HG02870 (cell line): Measurements from ENCODE around the gene WNT4.

Experiments
- ATAC-seq: cut with Tn5 transposase; IDR thresholded peaks from one replicate; pipeline ENCODE4 v1.9.1; 2021; ENCODE audit warnings: mild to moderate bottlenecking, moderate library complexity; ENCODE audit not compliant: unreplicated experiment

WNT4 gene

DNA sequence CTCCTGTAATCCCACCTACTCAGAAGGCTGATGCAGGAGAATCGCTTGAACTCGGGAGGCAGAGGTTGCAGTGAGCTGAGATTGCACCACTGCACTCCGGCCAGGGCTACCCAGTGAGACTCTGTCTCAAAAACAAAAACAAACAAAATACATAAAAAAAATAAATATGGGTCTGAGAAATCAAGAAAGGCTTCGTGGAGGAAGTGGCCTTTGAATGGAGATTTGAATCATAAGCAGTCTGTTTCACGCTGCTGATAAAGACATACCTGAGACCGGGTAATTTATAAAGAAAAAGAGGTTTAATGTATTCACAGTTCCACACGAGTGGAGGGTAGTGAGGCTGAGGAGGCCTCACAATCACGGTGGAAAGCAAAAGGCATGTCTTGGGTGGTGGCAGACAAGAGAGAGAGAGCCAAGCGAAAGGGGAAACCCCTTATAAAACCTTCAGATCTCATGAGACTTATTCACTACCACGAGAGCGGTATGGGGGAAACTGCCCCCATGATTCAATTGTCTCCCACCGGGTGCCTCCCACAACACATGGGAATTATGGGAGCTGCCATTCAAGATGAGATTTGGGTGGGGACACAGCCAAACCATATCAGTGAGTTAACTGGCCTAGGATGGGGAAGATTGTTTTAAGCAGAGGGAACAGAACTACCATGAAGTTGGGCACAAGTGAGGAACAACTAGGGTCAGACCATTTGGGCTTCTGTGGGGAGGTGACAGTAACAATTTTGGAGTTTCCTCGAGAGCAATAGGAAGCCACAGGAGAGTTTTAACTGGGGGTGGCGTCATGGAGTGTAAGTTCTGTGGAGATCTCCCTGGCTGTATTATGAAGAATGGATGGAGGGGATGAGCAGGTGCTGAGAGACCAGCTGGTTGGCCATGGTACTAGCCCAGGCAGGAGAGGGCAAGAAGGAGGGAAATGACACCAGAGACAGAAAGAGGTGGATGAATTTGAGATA lies 22.2 kb upstream of the WNT4 start:
- ATAC-seq: no peak

DNA sequence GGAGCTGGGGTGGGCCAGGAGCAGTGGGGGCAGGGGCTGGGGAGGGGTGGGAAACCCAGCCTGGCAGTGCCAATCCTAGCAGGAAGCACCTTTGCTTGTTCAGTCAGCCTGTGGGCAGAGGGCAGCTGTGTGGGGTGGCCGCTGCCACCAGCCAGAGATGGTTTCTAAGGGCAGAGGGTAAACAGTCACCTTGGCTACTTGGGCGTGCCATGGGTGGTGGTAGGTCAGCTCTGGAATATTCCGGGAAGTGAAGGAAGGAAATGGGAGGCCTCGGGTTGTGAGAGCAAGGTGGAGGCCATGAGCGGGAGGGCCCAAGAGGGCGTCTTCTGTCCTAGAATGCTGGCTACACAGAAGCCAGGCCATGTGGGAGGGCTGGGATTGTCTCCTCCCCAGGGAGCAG lies 20.7 kb upstream of the WNT4 start:
- no peak for ATAC-seq

DNA sequence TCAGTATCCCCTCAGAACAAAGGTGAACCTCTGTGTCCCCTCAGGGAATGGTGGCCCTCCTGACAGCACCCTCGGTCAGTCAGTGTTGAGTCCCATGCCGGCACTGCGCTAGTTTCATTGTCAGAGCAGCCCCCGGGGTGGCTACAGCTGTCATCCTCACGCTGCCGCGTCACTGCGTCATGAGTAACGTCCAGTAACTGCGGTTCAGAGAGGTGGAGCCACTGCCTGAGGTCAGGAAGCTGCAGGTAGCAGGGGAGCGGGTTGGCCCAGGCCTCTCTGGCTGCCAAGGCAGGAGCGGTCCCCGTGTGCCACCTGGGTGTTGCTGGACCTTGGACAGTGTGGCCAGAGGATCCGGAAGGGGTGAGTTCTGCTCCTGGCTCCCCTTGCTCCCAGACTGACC lies 20.2 kb upstream of the WNT4 start:
- no peak for ATAC-seq

DNA sequence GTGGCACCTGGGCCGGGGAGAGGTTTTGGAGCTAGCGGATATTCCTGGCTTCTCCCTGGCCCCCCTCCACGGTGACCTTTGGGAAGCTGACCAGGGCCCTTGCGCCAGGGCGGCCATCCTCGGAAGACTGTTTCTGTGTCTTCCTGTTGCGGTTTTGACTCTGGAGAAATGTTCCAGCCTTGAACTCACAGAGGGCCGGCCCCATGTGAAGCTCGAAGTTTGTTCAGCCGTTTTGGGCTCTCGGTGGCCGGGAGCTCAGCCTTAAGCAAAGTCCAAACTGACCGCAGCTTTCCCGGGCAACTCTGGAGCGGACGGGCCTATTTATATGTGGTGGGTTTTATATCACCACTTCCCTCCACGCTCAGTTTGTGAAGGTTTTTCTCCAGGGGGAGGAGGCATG lies 17.0 kb upstream of the WNT4 start:
- ATAC-seq: no peak

DNA sequence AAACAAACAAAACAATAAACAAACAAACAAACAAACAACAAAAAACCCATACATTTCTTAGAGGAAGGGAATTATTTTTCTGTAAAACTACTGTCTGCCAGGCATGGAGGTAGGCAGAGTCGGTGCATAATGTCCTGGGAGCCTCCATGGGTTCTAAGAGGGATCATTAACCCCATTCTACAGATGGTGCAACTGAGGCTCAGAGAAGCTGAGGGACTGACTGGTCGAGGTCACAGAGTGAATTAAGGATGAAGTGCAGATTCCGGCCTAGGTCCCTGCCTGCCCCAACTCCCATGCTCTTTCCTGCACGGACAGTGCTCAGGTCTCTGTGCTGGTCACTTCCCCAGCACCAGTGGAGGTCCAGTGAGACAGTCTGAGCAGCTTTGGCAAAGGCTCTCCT lies 15.8 kb upstream of the WNT4 start:
- no peak for ATAC-seq

DNA sequence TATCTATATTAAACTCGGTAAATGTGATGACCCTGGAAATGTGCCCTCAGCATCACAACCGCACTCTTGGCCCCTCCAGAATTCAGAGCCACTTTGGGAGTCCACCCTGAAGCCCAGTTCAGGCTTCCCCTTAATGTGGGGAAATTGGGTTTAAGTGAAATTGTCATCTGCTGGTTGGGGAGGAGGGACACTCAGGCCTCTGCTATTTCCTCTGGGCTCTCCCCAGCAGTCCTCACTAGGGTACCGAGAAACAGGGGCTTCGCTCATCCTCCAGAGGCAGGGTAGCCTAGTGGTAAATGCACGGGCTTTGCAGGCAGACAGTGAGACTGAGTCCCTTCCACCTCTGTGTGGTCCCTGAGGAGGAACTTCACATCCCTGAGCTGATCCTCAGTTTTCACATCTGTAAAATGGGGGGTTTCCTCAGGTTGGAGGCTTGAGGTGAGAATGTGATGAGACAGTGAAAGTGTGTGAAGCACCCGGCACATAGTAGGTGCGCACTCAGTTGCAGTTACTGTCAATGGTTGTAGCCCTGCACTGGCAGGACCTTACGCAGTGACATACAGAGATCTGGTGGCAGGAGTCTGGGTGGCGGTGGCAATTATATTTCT lies 14.6 kb upstream of the WNT4 start:
- no peak for ATAC-seq

DNA sequence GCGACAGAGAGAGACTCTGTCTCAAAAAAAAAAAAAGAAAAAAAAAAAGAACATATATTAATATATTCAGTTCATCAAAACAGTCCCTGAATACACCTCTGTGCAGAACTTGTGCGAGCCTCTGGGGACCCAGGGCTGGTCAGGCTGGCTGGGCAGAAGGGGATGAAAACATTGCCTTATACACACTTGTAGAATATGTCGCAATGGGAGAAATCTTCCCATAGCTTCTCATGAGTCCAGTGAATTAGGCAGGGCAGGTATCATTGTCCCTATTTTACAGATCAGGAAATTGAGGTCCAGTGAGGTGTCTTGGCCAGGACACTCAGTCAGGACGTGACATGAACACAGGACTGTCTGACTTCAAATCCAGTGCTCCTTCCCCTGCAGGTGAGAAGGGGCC lies 12.6 kb upstream of the WNT4 start:
- no peak for ATAC-seq

DNA sequence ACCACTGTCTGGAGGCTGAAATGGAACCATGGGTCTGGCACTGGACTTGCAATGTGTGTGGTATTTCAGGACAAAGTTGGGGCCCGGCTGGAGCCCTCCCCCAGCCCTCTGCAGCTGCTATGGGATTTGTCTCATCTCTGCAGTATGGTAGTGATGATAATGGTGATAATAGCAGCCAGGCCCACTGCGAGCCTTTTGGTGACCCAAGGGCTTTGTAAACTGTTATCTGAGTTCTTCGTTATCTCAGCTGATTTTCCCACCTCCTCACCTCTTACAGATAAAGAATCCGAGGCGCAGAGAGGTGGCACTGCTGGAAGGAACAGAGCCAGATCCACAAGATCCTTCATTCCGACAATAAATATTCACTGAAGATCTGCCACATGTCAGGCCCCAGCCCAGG lies 11.7 kb upstream of the WNT4 start:
- no peak for ATAC-seq

DNA sequence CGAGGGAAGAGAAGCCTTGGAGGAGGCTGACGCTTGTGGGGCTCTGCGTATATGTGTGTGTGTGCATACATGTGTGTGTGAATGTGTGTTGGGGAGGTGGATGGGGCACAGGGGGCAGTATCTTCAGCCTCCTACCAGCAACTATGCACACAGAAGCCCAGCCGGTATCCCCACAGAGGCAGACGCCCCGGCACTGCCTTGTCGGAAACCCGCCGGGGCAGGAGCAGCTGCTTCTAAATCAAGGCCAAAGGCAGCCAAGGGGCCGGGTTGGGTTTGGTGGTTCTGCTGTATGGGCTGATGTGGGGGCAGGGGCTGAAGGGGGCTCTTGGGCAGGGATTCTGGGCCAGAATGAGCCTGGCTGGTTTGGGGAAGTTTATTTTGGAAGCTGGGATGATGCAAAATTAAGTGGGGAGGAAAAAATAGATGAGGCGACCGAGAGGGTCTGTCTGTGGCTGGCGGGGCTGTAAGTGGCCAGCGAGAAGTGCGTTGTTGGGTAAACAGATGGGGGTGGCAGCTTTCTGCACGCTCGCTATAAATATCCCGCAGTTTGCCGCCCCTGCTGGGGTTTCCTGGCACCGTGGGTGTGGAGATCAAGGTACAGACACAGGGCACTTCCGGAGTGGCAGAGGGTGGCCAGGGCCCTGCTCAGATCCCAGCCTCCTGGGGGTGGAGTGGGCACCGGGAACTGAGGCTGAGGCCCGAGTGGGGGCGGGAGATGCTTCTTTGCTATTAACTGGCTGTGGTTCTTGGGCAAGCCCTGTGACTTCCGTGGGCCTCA lies 11.0 kb upstream of the WNT4 start:
- ATAC-seq: no peak

DNA sequence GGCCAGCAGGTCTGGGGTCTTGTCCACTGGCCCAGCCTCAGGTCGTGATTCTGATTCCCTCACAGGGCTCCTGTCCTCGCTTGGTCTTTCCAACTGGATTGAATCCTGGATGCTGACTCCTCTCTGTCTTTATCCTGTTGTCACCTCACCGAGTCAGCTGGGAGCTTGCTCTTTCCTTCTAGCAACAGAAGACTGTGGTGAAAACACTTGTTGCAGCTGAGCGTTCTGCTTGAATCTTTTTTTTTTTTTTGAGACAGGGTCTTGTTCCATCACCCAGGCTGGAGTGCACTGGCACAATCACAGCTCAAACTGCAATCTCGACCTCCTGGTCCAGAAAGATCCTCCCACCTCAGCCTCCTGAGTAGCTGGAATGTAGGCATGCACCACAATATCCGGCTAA lies 8.0 kb upstream of the WNT4 start:
- no peak for ATAC-seq

DNA sequence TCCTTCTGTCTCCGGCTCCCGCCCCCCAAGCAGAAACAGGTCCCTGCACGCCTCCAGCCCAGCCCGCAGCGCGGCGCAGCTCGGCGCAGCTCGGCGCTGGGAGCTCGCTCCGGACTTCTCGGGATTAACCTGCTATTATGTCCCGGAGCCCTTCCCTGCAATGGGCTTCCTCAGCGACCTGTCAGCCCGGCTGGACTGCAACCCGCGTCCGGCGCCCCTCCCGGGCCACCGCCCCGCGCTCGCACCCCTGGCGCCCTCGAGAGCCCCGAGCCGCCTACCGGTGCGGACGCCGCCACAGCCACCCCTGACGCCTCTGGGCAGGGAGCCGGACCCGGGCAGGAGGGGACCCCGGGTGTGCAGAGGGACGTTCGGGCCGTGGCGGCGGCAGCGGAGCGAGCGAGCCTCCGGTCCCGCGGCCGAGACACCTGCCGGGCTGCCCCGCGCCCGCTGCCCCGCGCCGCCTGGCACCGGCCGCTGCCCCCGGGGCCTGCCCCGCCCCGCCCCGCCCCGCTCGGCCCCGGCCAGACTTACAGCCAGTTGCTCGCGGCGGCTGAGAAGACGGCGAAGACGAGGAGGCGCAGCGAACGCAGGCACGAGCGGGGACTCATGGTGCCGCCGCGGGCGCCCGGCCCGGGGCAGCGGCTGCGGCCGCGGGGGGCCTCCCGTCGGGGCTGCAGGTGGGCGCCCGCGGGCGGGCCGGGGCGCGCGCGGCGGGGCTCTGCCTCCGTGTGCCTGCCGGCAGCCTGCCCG lies 407 bp downstream of the WNT4 start:
- no peak for ATAC-seq

DNA sequence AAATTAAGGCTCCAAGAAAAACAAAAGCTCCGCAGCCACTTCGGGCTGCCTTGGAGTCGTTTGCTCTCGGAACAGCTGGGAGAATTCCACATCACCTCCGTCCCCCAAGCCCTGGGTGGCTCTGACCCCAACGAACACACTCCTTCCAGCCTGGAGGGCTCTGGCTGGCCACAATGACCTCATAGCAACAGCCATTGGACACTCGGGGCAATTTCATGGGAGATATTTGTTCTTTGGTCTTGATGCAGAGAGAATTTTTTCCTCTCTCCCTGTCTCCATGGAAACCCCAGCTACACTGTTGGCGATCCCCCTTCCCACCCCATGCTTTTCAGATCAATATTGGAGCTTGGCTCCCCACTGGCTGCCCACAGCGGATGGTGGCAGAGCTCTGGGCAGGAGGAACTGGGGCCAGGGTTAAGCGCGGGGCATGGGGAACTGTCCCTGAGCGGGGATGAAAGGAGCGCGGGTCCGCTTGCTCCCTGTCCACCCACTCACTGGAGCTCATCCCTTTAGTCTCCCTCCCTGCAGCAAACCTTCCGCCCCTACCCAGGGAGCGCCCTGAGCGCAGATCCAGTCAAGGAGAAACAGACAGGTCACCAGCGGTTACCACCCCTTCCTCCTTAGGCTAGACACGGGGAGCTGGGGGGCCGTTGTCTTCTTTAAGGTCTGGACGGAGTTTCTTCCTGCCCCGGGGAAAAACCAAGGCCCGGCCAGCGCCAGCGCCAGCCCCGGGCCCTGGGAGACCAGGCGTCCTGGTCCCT lies 1.2 kb downstream of the WNT4 start:
- ATAC-seq: no peak

DNA sequence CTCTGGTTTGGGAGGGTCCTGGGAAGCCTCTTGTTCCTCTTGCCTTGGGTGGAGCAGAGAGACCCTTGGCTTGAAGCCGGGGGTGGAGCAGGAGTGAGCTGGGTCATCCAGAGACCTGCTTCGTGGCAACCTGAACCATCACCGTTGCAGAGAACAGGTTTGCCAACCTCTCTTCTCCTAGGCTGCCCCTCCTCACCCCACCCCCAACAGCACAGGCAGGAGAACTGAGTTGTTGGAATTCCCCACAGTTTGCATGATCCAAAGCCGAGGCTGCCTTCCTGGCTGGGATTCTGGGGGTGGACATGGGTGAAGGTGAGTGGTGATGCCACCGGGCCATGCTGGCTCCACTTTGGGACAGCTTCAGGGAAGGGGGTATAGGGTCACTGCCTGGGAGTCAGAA lies 2.2 kb downstream of the WNT4 start:
- ATAC-seq: no peak

DNA sequence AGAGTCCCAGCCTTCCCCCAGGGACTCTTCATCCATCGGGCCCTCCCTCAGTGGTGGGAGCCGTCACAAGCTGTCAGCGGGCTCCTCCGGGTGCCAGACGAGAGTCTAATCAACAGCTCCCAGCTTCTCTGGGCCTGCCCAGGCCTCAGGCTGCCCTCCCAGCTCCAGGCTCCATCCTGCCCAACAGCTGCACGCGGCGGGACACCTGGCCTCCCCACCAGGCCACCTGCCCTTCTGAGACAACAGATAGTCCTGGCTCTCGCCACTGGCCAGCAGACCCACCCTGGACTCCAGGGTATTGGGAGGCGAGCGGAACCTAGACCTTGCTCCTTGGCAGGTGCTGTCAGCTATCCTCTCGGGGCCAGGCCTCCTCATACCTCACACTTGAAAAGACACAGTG lies 3.1 kb downstream of the WNT4 start:
- no peak for ATAC-seq

DNA sequence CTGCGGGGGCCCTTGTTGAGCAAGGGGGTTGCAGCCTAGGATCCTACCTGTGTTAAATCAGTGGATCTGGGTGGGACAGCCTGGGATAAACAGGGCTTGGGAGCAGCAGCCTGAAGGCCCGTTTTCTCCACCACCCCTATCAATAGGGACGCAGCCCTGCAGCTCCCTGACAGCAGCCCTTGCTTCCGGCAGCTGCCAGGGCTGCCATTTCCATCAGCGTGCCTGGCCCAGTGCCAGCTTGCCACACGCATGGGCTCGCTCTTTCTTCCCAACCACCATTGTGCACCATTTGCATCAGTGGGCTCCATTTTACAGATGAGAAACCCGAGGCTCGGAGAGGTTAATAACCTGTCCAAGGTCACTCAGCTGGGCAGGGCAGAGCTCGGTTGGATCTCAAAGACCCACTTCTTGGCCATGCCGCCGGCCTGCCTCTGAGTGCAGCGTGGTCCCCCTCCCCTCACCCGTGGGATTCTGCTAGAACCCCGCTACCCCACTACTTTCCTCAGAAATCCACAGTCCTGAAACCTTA lies 3.8 kb downstream of the WNT4 start:
- no peak for ATAC-seq

DNA sequence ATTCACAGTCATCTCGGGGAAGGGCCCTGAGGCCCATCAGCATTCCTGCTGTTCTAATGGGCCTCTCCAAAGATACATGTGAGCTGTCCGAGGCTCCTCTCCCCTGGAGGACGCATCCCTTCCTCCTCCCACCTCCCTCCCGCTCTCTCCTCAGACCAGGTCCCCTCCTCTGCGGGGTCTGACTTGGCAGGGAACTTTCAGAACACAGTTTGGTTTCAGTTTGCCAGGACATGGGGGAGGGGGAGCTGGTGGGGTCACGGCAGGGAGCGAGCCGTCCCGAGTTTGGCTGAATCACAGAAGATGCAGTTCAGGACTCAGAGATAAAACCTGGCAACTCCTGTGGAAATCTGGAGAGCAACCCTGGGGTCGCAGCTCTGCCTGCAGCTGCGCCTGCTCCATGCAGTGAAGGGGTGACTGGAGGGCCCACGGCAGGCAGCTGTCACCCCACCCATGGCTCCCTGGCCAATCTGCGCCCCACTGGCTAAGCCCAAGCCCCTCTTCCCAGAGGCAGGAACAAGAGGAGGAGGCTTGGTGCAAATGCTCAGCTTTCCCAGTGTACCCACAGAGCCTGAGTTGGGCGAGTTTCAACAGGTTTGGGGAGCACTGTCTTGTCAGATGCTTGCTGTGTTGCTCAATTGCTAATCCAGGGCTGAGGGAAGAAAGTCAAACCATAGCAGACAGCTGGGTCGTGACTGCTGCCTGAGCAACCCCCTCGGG lies 5.7 kb downstream of the WNT4 start:
- no peak for ATAC-seq

DNA sequence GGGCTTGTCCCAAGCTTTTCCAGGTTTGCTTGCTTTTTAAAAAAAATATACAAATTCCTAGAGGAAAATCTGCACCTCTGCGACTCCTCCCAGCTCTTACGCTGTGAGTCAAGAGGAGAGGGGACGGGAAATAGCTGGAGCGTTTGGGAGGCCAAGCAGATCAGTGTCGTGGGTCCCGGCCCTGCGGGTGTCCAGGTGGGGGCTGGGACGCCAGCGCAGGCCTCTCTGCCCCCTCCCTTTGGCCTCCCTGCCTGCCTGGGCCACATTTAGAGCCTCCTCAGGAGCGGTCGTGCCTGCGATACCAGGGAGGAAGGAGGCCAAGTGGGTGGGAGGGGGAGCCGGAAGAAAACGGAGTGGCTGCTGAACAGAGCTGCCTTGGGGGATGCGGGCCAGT lies 9.0 kb downstream of the WNT4 start:
- no peak for ATAC-seq

DNA sequence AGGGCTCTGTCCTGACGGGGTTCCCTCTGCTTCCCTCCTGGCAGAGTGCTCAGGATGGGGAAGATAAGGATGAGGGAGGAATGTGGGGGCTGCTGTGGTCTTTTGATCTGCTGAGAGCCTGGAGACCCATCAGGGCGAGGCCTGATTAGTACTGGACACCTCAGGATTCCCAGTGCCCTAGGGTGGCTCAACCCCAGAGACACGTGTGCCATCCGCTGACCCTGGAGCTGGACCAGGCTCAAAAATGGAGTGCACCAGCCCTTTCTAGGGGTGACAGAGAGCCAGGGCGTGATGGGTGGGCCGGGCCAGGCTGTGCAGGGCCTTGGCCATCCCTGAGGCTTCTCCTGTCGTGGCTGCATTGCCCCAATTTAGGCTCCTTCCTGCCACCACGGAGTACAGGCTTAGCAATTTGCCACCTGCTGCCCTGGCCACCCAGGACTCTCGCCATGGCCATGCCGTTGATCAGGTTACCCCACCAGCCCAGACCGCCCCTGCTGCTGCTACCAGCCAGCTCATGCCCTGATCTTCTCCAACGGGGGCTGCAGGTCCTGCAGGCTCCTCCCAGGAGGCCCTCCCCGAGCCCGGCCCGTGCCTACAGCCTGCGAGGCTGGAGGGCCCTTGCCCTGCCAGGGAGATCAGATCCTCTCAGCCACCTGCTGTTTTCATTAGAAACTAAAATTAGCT lies 9.5 kb downstream of the WNT4 start:
- ATAC-seq: no peak
